DLD1 (cell line): ENCODE data around the gene TESK2.

Experiments used
- in situ Hi-C: cut with HindIII; loops from 2 replicates; pipeline ENCODE4 v1.10.0; 2017; ENCODE audit warnings: low sequenced_read_pairs

TESK2 gene

DNA sequence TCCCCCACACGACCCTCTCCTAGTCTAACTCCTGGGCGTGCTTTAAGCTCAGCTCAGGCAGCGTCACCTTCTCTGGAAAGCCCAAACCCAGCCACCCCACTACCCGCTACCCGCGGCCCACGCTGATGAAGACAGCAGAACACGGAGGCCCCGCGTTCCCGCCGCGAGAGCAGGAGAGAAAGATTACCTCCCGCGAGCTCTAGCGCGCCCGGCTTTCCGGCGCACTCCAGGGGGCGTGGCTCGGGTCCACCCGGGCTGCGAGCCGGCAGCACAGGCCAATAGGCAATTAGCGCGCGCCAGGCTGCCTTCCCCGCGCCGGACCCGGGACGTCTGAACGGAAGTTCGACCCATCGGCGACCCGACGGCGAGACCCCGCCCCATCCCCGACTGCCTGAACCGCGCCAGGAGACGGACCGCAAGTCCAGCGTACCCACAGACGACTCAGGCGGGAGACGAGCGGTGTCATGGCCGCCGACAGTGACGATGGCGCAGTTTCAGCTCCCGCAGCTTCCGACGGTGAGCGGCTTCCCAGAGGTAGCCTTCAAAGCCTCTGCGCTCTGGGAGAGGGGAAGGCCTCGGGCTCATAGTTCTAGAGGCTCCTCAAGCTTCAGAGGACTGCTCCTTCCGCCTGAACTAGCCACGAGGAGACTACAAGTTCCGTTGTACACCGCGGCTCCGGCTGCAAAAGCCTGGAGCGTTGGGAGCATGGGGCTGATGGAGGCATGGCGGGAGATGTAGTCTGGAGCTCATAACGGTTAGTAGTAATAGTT lies 151.0 kb downstream of the TESK2 start, which contains the start of the genes MUTYH and TOE1:
Gene MUTYH (minus strand): TSS at position 652 of the 770 bp plus-strand sequence. CDS start 5,935 bp downstream, outside the sequence.
Gene TOE1 (plus strand): TSS at position 382 of the 770 bp plus-strand sequence. CDS start 83 bp downstream, at position 465.
- in situ Hi-C loops: no loop called here

DNA sequence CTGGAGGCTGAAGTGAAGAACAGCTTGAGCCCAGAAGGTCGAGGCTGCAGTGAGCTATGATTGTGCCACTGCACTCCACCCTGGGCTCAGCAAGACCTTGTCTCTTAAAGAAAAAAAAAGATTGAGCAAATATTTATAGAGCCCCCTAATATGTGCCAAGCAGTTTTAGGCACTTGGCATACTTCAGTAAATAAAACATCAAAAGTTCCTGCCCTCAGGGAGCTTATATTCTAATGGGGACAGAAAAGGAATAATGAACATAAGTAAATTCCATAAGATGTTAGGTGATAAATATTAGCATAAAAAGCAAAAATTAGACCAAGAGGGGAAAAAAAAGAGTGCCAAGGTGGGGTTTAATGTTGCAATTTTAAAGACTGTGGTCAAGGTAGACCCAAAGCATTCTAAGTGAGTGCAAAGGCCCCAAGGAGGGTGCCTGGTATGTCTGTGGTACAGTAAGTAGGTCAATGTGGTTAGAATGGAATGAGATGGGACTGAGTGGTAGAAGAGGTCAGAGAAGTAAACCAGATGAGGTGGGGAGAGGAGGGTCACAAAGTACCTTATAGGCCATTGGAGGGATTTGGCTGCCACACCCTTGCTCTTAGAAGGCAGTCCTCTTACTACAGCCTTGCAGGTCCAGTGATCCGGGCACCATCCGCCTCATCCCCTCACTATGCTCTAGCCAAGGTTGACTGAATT lies 153.2 kb downstream of the TESK2 start:
- in situ Hi-C loops: no loop called here

- in situ Hi-C loops: no loop called here
These were observed 155.1 kb downstream of the TESK2 start for GRCh38 chr1:45335855-45336324.

- in situ Hi-C loops: no loop called here
These were observed 156.4 kb downstream of the TESK2 start for GRCh38 chr1:45334308-45335245.

- in situ Hi-C loops: no loop called here
These were observed 158.6 kb downstream of the TESK2 start for GRCh38 chr1:45332346-45332720.

DNA sequence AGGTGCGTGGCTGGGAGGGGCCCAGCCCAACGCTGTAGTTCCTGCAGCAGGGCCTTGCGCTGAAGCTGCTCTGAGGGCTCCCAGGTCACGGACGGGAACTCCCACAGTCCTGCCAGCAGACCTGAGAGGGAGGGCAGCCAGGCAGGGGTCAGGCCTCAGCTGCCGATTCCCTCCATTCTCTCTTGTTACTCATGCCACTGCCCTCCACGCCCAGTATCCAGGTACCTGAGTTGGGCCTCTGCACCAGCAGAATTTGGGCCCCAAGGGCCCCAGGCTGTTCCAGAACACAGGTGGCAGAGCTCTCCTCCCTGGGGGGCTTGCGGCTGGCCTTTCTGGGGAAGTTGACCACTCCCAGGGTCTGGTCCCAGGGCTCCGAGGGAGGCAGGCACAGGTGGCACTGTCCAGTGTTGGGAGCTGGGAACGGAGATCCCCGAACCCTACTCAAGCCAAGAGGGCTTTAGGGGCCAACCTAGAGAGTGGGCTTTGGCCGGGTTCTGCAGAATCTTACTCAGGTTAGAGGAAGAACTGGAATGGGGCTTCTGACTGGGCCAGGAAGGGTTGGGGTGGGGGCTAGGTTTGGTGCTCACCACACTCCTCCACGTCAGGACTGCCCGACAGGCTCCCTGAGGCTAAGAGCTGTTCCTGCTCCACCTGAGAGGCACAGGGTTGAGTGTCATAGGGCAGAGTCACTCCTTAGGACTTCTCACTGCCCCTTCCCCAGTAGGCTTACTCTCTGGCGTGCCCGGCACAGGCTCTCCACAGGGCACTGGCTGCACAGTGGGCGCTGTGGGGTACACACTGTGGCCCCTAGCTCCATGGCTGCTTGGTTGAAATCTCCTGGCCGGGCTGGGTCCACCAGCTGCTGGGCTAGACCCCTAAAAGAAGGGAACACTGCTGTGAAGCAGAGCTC lies 159.3 kb downstream of the TESK2 start:
- in situ Hi-C loops: no loop called here

DNA sequence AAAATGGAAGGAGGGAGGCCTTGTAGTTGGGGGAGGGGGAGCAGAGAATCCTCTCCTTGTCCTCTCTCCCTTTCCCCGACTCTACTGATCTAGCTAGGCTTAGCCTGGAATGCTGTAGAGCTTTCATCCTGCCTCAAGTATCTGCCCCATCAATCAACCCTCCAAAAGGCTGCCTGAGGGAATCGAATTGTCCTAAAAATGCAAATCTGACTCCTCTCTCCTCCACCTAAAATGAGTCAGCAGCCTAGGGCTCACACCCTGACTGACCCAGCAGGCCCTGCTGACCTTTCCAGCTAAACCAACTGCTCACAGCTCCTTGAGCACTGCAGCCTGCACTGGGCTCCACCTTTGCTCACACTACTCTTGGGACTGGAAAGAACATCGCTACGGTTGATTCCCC lies 161.5 kb downstream of the TESK2 start:
- in situ Hi-C loops: no loop called here

DNA sequence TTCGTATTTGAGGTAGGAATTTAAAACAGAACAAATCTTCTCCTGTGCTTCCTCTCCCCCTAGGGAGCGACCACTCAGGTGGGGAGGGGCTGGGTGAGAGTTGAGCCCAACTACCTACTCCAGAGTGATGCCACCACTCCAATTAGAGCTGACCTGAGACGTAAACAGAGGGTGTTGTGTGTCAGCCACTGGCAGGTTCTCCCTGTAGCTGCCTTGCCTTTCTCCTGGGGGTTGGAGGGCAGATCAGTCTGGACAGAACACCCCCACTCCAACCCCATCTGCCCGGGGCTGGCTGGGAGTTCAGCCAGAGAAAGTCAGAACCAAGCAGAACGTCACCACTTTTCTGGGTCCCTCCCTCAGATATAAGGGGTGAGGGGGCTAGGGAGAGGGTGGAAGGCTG lies 162.3 kb downstream of the TESK2 start:
- in situ Hi-C loops: no loop called here

DNA sequence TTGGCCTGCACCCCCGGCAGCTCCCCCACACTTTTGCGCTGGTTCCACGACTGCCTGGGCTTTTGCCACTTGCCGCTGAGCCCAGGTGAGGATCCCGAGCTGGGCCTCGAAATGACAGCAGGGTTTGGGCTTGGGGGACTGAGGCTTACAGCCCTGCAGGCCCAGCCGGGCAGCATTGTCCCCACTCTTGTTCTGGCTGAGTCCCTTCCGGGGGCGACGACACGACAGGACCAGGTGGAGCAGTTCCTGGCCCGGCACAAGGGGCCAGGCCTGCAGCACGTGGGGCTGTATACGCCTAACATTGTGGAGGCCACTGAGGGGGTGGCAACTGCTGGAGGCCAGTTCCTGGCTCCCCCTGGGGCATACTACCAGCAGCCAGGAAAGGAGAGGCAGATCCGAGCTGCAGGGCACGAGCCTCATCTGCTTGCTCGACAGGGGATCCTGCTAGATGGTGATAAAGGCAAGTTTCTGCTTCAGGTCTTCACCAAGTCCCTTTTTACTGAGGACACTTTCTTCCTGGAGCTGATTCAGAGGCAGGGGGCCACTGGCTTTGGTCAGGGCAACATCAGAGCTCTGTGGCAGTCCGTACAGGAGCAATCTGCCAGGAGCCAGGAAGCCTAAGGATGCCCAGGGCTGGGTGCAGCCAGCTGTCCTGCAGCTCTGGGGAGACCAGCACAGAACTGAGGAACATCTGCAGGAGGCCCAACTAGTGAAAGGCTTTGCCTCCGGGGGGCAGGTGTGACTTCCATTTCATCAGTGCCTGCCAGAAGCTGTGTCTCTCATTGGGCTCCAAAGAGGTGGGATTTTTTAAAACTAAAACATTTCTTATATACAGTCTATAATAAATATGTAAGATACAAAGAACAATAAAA lies 163.1 kb downstream of the TESK2 start:
- in situ Hi-C loops: no loop called here

- in situ Hi-C loops: no loop called here
These were observed 164.0 kb downstream of the TESK2 start, which contains the start of gene HPDL for GRCh38 chr1:45326627-45327623. HPDL (plus strand) TSS chr1:45326895; CDS start chr1:45327149, 254 bp downstream.

- in situ Hi-C loops: no loop called here
These were observed 165.0 kb downstream of the TESK2 start for GRCh38 chr1:45325851-45326506.

GRCh38 chr1:45322486-45323040 lies 168.4 kb downstream of the TESK2 start:
- in situ Hi-C loops: no loop called here

GRCh38 chr1:45321444-45321843 lies 169.5 kb downstream of the TESK2 start:
- in situ Hi-C loops: no loop called here

DNA sequence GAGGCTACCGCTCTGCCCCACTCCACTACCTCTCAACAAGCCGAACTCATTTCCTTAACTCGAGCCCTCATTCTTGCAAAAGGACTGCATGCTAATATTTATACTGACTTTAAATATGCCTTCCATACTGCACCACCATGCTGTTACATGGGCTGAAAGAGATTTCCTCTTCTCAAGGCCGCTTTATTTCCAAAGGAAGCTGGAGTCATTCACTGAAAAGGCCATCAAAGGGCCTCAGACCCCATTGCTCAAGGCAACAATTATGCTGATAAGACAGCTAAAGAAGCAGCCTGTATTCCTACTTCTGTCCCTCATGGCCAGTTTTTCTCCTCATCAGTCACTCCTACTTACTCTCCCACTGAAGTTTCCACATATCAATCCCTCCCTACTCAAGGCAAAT lies 171.2 kb downstream of the TESK2 start:
- in situ Hi-C loops: no loop called here

DNA sequence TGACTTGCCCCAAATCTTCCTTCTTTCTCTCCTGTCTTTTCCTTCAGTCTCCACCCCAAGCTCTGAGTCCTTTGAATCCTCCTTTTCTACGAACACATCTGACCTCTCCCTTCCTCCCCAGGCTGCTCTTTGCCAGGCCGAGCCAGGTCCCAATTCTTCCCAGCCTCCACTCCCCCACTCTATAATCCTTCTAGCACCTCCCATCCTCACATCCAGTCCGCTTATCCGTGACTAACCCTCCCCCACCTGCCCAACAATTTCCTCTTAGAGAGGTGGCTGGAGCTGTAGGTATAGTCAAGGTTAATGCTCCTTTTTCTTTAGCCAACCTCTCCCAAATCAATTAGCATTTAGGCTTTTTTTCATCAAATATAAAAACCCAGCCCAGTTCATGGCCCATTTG lies 173.8 kb downstream of the TESK2 start:
- in situ Hi-C loops: no loop called here

DNA sequence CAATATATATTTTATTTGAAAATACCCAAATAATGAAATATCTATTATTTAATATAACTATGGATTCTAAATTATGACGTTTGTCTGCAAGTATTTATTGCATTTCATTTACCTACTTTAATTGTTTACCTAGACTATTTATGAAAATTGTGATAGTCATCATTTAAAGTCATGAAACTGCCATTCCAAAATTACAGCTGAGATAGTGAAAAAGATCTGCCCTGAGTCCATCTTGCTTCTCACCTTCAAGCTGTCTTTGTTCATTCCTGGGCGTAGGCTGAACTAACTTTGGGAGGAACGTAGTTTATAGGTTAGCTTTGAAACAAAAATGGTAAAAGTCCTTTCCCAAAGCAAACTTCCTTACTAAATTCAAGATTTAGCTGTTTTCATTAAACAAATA lies 176.7 kb downstream of the TESK2 start:
- in situ Hi-C loops: no loop called here

DNA sequence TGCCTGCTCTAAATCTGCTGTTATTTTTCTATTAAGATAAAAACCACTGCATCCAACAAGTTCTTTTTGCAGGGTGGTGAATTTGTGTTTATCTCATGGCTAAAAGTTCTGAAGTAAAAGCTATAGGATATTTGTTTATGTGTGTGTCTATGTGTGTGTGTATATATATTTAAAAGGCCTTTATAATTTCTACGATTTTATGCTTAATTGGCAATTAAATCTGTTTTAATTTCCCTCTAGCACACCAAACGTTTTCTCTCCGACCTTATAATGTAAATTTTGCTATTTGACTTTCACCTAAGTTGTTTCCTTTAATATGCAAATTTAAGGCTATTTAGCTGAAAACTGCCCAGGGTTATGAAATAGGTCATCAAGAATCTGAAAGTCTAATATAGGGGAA lies 184.1 kb downstream of the TESK2 start:
- in situ Hi-C loops: no loop called here
